ENCODE data around the gene AQP6. TPM values are rescaled to one million over a fixed set of nuclear protein-coding genes. Genes with fewer than 3 reads are reported as not detected.

The AQP6 gene
- total RNA-seq, 1 donor from 2014 or later: not detected

- Mint-ChIP-seq H3K4me1 (ENCODE audit: low read depth) (no peaks in the 10 kb centered on the region), H3K9me3 (ENCODE audit: low read depth) (no peaks in the 10 kb centered on the region), H3K27ac (ENCODE audit: unreplicated experiment) (no peak overlapping the region), H3K36me3 (ENCODE audit: low read depth) (no peaks in the 10 kb centered on the region), H3K27me3 (ENCODE audit: low read depth) (no peaks in the 10 kb centered on the region), H3K4me3 (ENCODE audit: unreplicated experiment) (no peak overlapping the region)
- TF ChIP-seq, protein P1, sequence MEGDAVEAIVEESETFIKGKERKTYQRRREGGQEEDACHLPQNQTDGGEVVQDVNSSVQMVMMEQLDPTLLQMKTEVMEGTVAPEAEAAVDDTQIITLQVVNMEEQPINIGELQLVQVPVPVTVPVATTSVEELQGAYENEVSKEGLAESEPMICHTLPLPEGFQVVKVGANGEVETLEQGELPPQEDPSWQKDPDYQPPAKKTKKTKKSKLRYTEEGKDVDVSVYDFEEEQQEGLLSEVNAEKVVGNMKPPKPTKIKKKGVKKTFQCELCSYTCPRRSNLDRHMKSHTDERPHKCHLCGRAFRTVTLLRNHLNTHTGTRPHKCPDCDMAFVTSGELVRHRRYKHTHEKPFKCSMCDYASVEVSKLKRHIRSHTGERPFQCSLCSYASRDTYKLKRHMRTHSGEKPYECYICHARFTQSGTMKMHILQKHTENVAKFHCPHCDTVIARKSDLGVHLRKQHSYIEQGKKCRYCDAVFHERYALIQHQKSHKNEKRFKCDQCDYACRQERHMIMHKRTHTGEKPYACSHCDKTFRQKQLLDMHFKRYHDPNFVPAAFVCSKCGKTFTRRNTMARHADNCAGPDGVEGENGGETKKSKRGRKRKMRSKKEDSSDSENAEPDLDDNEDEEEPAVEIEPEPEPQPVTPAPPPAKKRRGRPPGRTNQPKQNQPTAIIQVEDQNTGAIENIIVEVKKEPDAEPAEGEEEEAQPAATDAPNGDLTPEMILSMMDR (IDR thresholded peaks at IDR 0.05): no peak
- DNase-seq (ENCODE audit: low spot score): no peak
Observed at GRCh38 chr12:49978125-49978524, 5.4 kb downstream of the AQP6 start.

DNA sequence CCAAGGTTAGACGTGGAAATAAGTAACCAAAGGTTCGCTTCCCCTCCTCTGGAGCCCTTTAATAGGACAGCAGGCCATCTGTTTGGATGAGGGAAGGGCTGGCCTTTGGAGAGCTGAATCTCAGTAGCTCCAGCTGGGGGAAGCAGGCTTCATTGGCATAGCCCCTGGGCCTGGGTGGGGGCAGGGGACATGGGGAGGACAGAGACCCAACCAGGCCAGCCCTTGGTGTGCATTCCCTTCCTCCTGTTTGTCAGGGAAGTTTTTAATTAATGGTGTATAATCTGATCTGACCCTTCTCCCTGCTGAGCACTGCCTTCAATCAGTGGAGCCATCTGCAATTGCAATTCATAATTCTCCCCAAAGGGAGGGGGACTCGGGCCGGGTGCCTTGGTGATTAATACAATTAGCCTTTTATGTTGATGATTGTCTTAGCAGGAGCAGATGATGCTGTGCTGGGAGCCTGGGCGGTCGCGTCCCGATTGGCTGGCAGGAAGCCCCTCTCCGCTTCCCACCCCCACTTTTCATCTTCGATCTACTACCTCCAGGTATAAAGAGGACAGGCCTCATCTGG lies 6.4 kb downstream of the AQP6 start:
- Mint-ChIP-seq H3K4me1 (ENCODE audit: low read depth) (peaks cover 8% of the 10 kb centered on the region), H3K36me3 (ENCODE audit: low read depth) (no peaks in the 10 kb centered on the region), H3K27ac (ENCODE audit: unreplicated experiment) (no peak overlapping the region), H3K27me3 (ENCODE audit: low read depth) (no peaks in the 10 kb centered on the region), H3K4me3 (ENCODE audit: unreplicated experiment) (no peak overlapping the region), H3K9me3 (ENCODE audit: low read depth) (no peaks in the 10 kb centered on the region)
- TF ChIP-seq, protein P1 (IDR thresholded peaks at IDR 0.05): no peak
- DNase-seq (ENCODE audit: low spot score): no peak

- Mint-ChIP-seq H3K4me3 (ENCODE audit: unreplicated experiment) (no peak overlapping the region), H3K27ac (ENCODE audit: unreplicated experiment) (no peak overlapping the region), H3K9me3 (ENCODE audit: low read depth) (no peaks in the 10 kb centered on the region), H3K27me3 (ENCODE audit: low read depth) (no peaks in the 10 kb centered on the region), H3K4me1 (ENCODE audit: low read depth) (peaks cover 14% of the 10 kb centered on the region), H3K36me3 (ENCODE audit: low read depth) (no peaks in the 10 kb centered on the region)
- TF ChIP-seq, protein P1 (IDR thresholded peaks at IDR 0.05): no peak
- no peak for DNase-seq (ENCODE audit: low spot score)
Observed at GRCh38 chr12:49979791-49980190, 7.0 kb downstream of the AQP6 start.

GRCh38 chr12:49980501-49981349 lies 8.0 kb downstream of the AQP6 start:
- no peak overlapping the region for H3K4me3 Mint-ChIP-seq (ENCODE audit: unreplicated experiment)
- TF ChIP-seq, protein P1 (IDR thresholded peaks at IDR 0.05): no peak
- no peaks in the 10 kb centered on the region for H3K36me3 Mint-ChIP-seq (ENCODE audit: low read depth)
- peaks cover 14% of the 10 kb centered on the region for H3K4me1 Mint-ChIP-seq (ENCODE audit: low read depth)
- DNase-seq (ENCODE audit: low spot score): no peak
- H3K27me3 Mint-ChIP-seq (ENCODE audit: low read depth): no peaks in the 10 kb centered on the region
- no peak overlapping the region for H3K27ac Mint-ChIP-seq (ENCODE audit: unreplicated experiment)
- no peaks in the 10 kb centered on the region for H3K9me3 Mint-ChIP-seq (ENCODE audit: low read depth)

DNA sequence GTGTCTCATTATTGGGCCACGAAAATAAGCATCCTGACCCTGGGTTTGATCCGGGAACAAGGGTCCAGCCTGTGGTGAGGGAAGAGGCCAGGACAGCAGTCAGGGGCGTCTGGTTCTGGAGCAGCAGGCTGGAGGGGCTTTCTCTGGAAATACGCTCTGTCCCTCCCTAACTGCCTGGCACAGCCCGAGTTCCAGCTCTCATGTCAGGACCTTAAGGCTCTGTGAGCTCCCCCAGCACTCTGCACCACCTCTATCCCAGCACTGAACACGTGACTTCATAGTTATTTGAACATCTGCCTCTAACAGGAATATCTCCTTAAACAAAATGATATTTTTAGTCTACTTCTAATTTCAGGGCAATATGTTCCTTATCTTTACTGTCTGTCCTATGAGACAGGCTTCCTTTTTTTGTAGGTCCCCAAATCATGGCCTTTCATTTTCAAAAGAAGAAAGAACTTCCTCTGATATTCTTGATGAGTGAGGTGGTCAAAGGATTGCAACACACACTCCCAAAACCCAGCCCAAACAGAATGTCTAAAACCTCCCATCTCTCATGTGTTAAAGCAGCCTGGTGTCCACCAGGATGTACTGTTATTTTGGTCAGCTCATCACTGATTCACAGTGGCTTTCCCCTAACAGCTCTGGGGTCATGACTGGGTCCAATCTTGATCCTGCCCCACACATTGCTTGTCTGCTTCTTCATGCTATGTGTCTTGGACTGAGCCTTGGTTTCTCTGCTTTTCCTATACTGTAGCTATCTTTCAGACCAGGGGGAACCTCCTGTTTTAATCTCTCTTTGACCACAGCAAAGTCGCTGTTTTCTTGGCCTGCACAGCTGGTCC lies 9.7 kb downstream of the AQP6 start:
- Mint-ChIP-seq H3K36me3 (ENCODE audit: low read depth) (no peaks in the 10 kb centered on the region), H3K4me1 (ENCODE audit: low read depth) (peaks cover 14% of the 10 kb centered on the region), H3K4me3 (ENCODE audit: unreplicated experiment) (no peak overlapping the region), H3K9me3 (ENCODE audit: low read depth) (no peaks in the 10 kb centered on the region), H3K27me3 (ENCODE audit: low read depth) (no peaks in the 10 kb centered on the region), H3K27ac (ENCODE audit: unreplicated experiment) (no peak overlapping the region)
- no peak for DNase-seq (ENCODE audit: low spot score)
- TF ChIP-seq, protein P1 (IDR thresholded peaks at IDR 0.05): no peak
